Suprapubic skin (tissue), 4 donors: ENCODE data around the gene DNAI1. TPM values are rescaled to one million over a fixed set of nuclear protein-coding genes. Genes with fewer than 3 reads are reported as not detected.
A peak's percentile ranks its signal among the peaks of the same experiment; 100 is the strongest.

ENCODE experiments used
- DNase-seq, 2 donors: peaks; one replicate each; pipeline ENCODE4 v3.0.0-alpha.2; 2019; ENCODE audit warnings: low spot score in 2 of 2
- H3K27ac ChIP-seq: fragments of 200-600 bp; sonication (generic); one replicate; pipeline ENCODE4 v1.5.1; 2019
- H3K27me3 ChIP-seq: fragments of 200-600 bp; sonication (generic); one replicate; pipeline ENCODE4 v1.5.1; 2019
- H3K36me3 ChIP-seq: fragments of 200-600 bp; sonication (generic); one replicate; pipeline ENCODE4 v1.5.1; 2019
- H3K4me1 ChIP-seq: fragments of 200-600 bp; sonication (generic); one replicate; pipeline ENCODE4 v1.5.1; 2019
- H3K4me3 ChIP-seq: fragments of 200-600 bp; sonication (generic); one replicate; pipeline ENCODE4 v1.5.1; 2019; ENCODE audit warnings: mild to moderate bottlenecking
- H3K9me3 ChIP-seq: fragments of 200-600 bp; sonication (generic); one replicate; pipeline ENCODE4 v1.5.1; 2019
- CTCF ChIP-seq, 2 donors: fragments of 200-600 bp in 1 of 2; fragments of 450-650 bp in 1 of 2; sonication (generic) in 1 of 2; IDR thresholded peaks; one replicate each; pipeline ENCODE4 v1.5.1; 2016 to 2019; ENCODE audit warnings: antibody characterized with exemption in 2 of 2, mild to moderate bottlenecking in 1 of 2, moderate library complexity in 1 of 2
- EP300 ChIP-seq: sonication (generic); formaldehyde crosslinking; IDR thresholded peaks from one replicate; pipeline ENCODE4 v1.6.1; 2017; ENCODE audit warnings: antibody characterized with exemption
- POLR2A ChIP-seq, 2 donors: fragments of 450-650 bp; IDR thresholded peaks; one replicate each; pipeline ENCODE4 v1.6.1; 2017; ENCODE audit warnings: antibody characterized with exemption in 2 of 2, mild to moderate bottlenecking in 2 of 2, moderate library complexity in 2 of 2
- POLR2AphosphoS5 ChIP-seq, 3 donors: sonication (generic); formaldehyde crosslinking; IDR thresholded peaks; one replicate each; pipeline ENCODE4 v1.6.1; 2017; ENCODE audit warnings: antibody characterized with exemption in 3 of 3
- WGBS: methylation state at CpG from one replicate; pipeline ENCODE4 v1.1.5; 2018; 5-methylcytosine and 5-hydroxymethylcytosine counted together
- total RNA-seq, 4 donors: library from RNA; depleted of rRNA; stranded (reverse); fragments of >200 nt; gene quantifications; one replicate each; pipeline ENCODE4 v1.1.0, GENCODE V29; 2016

Gene DNAI1
- total RNA-seq, 4 donors from 2014 or later: not detected

GRCh38 chr9:34550016-34550680 is 91.5 kb downstream of the DNAI1 start:
- no peaks in the 10 kb centered on the region for H3K9me3 ChIP-seq
- 89% methylated on average over 9 of the region's 12 CpGs for WGBS
- DNase-seq: no peak
- no peak overlapping the region for H3K4me3 ChIP-seq
- peaks cover 17% of the 10 kb centered on the region for H3K4me1 ChIP-seq
- H3K27ac ChIP-seq: no peak overlapping the region
- no peaks in the 10 kb centered on the region for H3K36me3 ChIP-seq
- TF ChIP-seq POLR2A (IDR thresholded peaks at IDR 0.05) (no peak), CTCF (IDR thresholded peaks at IDR 0.05) (no peak), EP300 (no peak), POLR2AphosphoS5 (IDR thresholded peaks at IDR 0.05) (no peak)
- peaks cover 5% of the 10 kb centered on the region for H3K27me3 ChIP-seq

GRCh38 chr9:34550681-34551270 is 92.2 kb downstream of the DNAI1 start:
- no peak overlapping the region for H3K27ac ChIP-seq
- WGBS: 94% methylated on average over 3 of the region's 5 CpGs
- TF ChIP-seq EP300 (no peak), POLR2A (IDR thresholded peaks at IDR 0.05) (no peak), CTCF (IDR thresholded peaks at IDR 0.05) (no peak), POLR2AphosphoS5 (IDR thresholded peaks at IDR 0.05) (no peak)
- peaks cover 5% of the 10 kb centered on the region for H3K27me3 ChIP-seq
- H3K36me3 ChIP-seq: no peaks in the 10 kb centered on the region
- DNase-seq: no peak
- peaks cover 17% of the 10 kb centered on the region for H3K4me1 ChIP-seq
- no peak overlapping the region for H3K4me3 ChIP-seq
- no peaks in the 10 kb centered on the region for H3K9me3 ChIP-seq

GRCh38 chr9:34551751-34552605 is 93.4 kb downstream of the DNAI1 start:
- peaks cover 10% of the 10 kb centered on the region for H3K4me1 ChIP-seq
- H3K27me3 ChIP-seq: peaks cover 4% of the 10 kb centered on the region
- H3K4me3 ChIP-seq: no peak overlapping the region
- H3K27ac ChIP-seq: no peak overlapping the region
- WGBS: 87% methylated on average over 7 of the region's 20 CpGs
- no peaks in the 10 kb centered on the region for H3K9me3 ChIP-seq
- no peaks in the 10 kb centered on the region for H3K36me3 ChIP-seq
- DNase-seq: peak in 1 of 2 donors; percentile 57
- no peak for TF ChIP-seq CTCF (IDR thresholded peaks at IDR 0.05)
- TF ChIP-seq EP300: no peak
- no peak for TF ChIP-seq POLR2AphosphoS5 (IDR thresholded peaks at IDR 0.05)
- no peak for TF ChIP-seq POLR2A (IDR thresholded peaks at IDR 0.05)

- Histone ChIP-seq H3K4me1 (peaks cover 4% of the 10 kb centered on the region), H3K36me3 (no peaks in the 10 kb centered on the region), H3K27ac (no peak overlapping the region), H3K9me3 (no peaks in the 10 kb centered on the region), H3K27me3 (peaks cover 9% of the 10 kb centered on the region), H3K4me3 (no peak overlapping the region)
- DNase-seq: peak in 1 of 2 donors; percentile 49
- no peak for TF ChIP-seq CTCF (IDR thresholded peaks at IDR 0.05)
- WGBS: 91% methylated on average over 13 of the region's 13 CpGs
These were observed 94.0 kb downstream of the DNAI1 start for GRCh38 chr9:34552606-34552981.

GRCh38 chr9:34552986-34553385 is 94.4 kb downstream of the DNAI1 start:
- no peaks in the 10 kb centered on the region for H3K9me3 ChIP-seq
- no peak for TF ChIP-seq POLR2AphosphoS5 (IDR thresholded peaks at IDR 0.05)
- TF ChIP-seq EP300: no peak
- TF ChIP-seq CTCF (IDR thresholded peaks at IDR 0.05): no peak
- no peaks in the 10 kb centered on the region for H3K36me3 ChIP-seq
- H3K4me3 ChIP-seq: no peak overlapping the region
- peak in 1 of 2 donors; percentile 40 for DNase-seq
- H3K27ac ChIP-seq: no peak overlapping the region
- H3K27me3 ChIP-seq: peaks cover 12% of the 10 kb centered on the region
- 100% methylated on average over 2 of the region's 2 CpGs for WGBS
- H3K4me1 ChIP-seq: no peaks in the 10 kb centered on the region
